Measurements from ENCODE around the gene DAGLA. TPM values are rescaled to one million over a fixed set of nuclear protein-coding genes. Genes with fewer than 3 reads are reported as not detected.

DAGLA gene
- total RNA-seq, 4 donors from 2014 or later = 1.7 to 6.9 (median 2.9) TPM

DNA sequence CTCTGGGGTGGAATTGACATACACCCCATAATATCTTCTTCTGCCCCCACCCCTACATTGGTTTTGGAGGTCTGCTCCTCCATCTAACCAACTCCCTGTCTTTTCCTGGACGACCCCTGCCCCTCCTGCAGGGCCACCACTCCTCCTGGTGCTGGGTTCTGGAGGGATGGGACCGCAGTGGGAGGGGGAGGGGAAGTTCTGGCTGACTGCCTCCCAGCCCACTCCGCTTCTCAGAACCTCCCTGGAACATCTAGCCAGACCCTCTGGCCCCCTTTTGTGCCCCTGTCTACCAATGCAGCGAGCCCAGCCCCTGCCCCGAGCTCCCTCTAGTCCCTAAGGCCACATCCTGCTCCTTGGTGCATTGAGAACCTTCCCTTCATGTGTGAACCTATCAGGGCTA, 73.5 kb downstream of the DAGLA start:
- TF ChIP-seq, protein P1, sequence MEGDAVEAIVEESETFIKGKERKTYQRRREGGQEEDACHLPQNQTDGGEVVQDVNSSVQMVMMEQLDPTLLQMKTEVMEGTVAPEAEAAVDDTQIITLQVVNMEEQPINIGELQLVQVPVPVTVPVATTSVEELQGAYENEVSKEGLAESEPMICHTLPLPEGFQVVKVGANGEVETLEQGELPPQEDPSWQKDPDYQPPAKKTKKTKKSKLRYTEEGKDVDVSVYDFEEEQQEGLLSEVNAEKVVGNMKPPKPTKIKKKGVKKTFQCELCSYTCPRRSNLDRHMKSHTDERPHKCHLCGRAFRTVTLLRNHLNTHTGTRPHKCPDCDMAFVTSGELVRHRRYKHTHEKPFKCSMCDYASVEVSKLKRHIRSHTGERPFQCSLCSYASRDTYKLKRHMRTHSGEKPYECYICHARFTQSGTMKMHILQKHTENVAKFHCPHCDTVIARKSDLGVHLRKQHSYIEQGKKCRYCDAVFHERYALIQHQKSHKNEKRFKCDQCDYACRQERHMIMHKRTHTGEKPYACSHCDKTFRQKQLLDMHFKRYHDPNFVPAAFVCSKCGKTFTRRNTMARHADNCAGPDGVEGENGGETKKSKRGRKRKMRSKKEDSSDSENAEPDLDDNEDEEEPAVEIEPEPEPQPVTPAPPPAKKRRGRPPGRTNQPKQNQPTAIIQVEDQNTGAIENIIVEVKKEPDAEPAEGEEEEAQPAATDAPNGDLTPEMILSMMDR (IDR thresholded peaks at IDR 0.05) = no peak
- TF ChIP-seq POLR2A (IDR thresholded peaks at IDR 0.05) = no peak
- Histone ChIP-seq H3K27me3 (peaks cover 0 to 49% (median 0%) of the 10 kb centered on the region in 4 donors), H3K4me3 (no peak overlapping the region), H3K9me3 (no peaks in the 10 kb centered on the region), H3K4me1 (peaks cover 4 to 23% (median 9%) of the 10 kb centered on the region in 3 donors), H3K36me3 (no peaks in the 10 kb centered on the region), H3K27ac (no peak overlapping the region)
- 78 to 91% methylated on average over 4 to 5 of the region's 5 CpGs for WGBS, 2 donors
- DNase-seq = no peak
- intact Hi-C loops (cut with DNase I) = no loop called here

DNA sequence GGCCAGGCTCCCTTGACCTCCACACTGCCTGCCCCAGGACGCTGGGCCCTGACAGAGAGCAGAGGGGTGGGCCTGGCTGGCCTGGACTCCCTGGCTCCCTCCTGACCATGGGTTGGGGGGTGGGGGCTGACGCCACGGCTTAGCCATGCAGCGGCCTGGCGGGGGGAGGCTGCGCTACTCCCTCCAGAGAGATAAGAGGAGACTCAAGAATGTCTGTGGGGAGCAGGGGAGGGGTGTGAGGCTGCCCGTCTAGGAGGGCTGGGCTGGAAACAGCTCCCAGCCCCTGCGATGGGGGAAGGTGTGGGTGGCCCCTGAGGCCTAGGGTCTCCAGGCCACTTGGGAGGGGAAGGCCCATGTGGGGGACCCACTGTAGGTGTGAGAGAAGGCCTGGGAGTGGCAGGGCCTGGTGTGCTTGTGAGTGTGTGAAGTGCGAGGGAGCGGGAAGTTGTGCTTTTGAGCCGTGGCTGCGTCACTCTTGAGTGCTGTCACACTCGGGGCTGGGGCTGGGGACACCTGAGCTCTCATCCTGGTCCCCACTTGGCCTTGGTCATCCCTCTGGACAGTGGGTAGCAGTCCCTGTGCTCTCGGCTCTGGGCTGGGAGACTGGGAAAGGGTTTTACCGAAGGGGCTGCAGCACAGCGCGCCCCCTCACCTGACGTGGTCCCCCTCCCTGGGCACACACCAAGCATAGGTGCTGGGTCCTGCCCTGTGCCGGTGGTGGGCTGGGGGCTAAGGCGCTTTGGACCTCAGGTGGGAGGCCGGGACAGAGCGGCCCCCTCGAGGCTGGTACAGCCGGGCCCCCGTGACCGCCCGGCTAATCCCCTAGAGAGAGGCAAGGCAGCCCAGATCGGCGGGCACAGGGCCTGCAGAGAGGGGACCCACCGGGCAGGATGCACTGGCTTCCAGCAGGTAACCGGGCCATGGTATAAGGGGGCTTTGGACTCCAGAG, 74.6 kb downstream of the DAGLA start:
- TF ChIP-seq, protein P1 (IDR thresholded peaks at IDR 0.05) = no peak
- no peak for TF ChIP-seq POLR2A (IDR thresholded peaks at IDR 0.05)
- Histone ChIP-seq H3K4me3 (no peak overlapping the region), H3K27ac (no peak overlapping the region), H3K4me1 (peaks cover 4 to 23% (median 9%) of the 10 kb centered on the region in 3 donors), H3K27me3 (peaks cover 0 to 38% (median 0%) of the 10 kb centered on the region in 4 donors), H3K9me3 (no peaks in the 10 kb centered on the region), H3K36me3 (no peaks in the 10 kb centered on the region)
- WGBS, 2 donors = 75 to 79% methylated on average over 4 to 6 of the region's 31 CpGs
- intact Hi-C loops (cut with DNase I) = no loop called here
- no peak for DNase-seq

DNA sequence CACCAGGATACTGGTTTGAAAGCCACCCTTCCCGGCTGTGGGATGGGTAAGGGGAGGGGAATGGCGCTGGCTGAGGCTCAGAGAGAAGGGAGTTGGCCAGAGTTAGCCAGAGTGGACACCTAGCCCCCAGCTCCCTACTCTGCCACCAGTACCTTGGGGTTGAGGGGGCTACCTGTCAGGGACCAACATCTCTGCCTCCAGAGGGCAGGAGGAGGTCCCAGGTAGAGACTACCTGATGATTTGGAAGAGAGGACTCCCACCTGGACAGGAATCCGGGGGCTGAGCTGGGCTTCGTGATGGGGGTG, 75.9 kb downstream of the DAGLA start:
- Histone ChIP-seq H3K4me3 (no peak overlapping the region), H3K9me3 (no peaks in the 10 kb centered on the region), H3K27ac (no peak overlapping the region), H3K27me3 (peaks cover 0 to 41% (median 0%) of the 10 kb centered on the region in 4 donors), H3K36me3 (no peaks in the 10 kb centered on the region), H3K4me1 (peaks cover 4 to 23% (median 9%) of the 10 kb centered on the region in 3 donors)
- intact Hi-C loops (cut with DNase I) = no loop called here
- DNase-seq = no peak
- TF ChIP-seq, protein P1 (IDR thresholded peaks at IDR 0.05) = no peak
- no peak for TF ChIP-seq POLR2A (IDR thresholded peaks at IDR 0.05)
- WGBS, 2 donors = 49 to 84% methylated on average over 4 of the region's 4 CpGs

DNA sequence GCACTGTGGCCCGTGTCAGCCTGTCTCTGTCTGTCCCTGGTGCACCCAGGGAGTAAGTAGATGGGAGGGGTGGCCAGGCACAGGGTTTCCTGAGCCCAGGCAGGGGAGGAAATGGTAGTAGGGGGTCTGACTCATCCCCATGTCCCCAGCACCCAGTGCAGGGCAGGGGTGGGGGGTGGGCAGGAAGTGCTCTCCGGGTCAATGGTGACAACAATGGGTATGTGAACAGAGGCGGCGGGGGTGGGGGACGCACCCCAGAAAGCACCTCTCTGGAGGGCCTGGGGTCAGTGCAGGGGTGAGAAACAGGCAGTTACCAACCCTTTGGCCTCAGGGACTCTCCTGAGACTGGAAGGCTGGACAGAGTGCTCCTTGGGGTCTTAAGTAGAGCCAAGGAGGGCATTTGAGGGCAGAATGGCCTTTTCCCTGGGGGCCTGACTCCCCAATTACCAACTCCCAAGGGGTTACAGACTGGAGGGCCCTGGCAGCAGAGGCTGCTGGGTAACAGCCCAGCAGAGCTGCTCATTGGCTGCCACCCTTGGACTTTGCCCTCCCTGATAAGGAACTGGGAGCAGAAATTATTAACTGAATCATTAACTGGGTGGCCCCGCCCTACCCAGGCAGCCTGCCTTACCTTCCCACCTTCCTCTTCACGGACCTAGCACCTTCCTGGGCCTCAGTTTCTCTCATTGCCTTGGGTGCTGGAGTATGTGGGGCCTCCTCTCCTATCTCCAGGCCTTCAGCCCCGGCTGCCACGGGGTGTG, 76.4 kb downstream of the DAGLA start:
- Histone ChIP-seq H3K4me1 (peaks cover 4 to 23% (median 9%) of the 10 kb centered on the region in 3 donors), H3K27ac (no peak overlapping the region), H3K27me3 (peaks cover 0 to 41% (median 0%) of the 10 kb centered on the region in 4 donors), H3K4me3 (no peak overlapping the region), H3K9me3 (no peaks in the 10 kb centered on the region), H3K36me3 (no peaks in the 10 kb centered on the region)
- TF ChIP-seq POLR2A (IDR thresholded peaks at IDR 0.05) = no peak
- TF ChIP-seq, protein P1 (IDR thresholded peaks at IDR 0.05) = no peak
- intact Hi-C loops (cut with DNase I) = no loop called here
- 77 to 96% methylated on average over 3 to 5 of the region's 9 CpGs for WGBS, 2 donors
- DNase-seq = no peak
